GM12891 (cell line): ENCODE results near the gene CCDC12.

Experiments used
- DNase-seq: peaks from one replicate; pipeline ENCODE4 v3.0.0; 2011; ENCODE audit warnings: low spot score; ENCODE audit not compliant: insufficient read length
- FAIRE-seq: peaks from 2 replicates; lab custom pipeline; 2011; peaks lifted over from hg19 to GRCh38; lab: Jason Lieb, UNC
- PAX5 ChIP-seq: IDR thresholded peaks from 2 replicates; pipeline ENCODE4 v1.6.1; 2011; ENCODE audit warnings: low read length, moderate library complexity, mild to moderate bottlenecking; ENCODE audit not compliant: insufficient read depth, severe bottlenecking
- POLR2A ChIP-seq: IDR thresholded peaks from 2 replicates; pipeline ENCODE4 v1.6.1; 2011; ENCODE audit warnings: low read depth, low read length, control low read depth
- POLR2AphosphoS5 ChIP-seq: IDR thresholded peaks from 2 replicates; pipeline ENCODE4 v1.6.1; 2011; ENCODE audit warnings: low read depth, low read length, control low read depth
- POU2F2 ChIP-seq: IDR thresholded peaks from 2 replicates; pipeline ENCODE4 v1.6.1; 2011; ENCODE audit warnings: low read depth, mild to moderate bottlenecking, control low read depth, low read length, moderate library complexity
- SPI1 ChIP-seq: IDR thresholded peaks from 2 replicates; pipeline ENCODE4 v1.6.1; 2011; ENCODE audit warnings: low read depth, low read length, control low read depth
- TAF1 ChIP-seq: IDR thresholded peaks from 2 replicates; pipeline ENCODE4 v1.6.1; 2011; ENCODE audit warnings: low read depth, low read length, control low read depth

The CCDC12 gene

DNA sequence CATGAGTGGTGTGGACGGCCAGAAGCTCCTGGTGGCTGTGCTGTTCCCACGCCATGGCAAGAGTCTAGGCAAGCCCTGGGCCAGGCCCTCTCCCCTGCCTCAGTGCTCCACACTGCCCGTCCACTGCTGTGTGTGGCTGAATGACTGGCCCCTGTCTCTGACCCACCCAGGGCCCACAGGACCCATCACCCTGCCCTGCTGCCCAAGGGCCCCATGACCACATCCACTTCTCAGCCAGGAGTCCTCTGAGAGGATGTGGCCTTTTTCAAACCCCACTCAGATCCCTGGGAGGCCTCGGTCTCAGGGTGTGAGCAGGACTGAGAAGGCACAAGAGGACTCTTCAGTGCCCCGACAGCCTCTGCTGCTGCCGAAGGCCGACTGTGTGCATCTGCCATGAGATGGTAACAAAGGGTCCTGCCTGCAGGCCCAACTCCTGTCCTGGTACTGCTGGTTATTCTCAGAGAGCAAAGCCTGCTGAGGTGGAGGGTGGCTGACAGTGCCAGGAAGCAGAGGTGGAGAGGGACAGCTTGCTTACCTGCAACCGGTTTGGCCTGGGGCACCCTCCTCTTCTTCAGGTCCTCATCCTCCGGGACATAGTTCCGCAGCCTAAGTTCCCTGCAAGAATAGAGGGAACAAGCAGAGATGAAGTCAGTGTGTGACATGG is 51.5 kb downstream of the CCDC12 start:
- FAIRE-seq, result no peak

DNA sequence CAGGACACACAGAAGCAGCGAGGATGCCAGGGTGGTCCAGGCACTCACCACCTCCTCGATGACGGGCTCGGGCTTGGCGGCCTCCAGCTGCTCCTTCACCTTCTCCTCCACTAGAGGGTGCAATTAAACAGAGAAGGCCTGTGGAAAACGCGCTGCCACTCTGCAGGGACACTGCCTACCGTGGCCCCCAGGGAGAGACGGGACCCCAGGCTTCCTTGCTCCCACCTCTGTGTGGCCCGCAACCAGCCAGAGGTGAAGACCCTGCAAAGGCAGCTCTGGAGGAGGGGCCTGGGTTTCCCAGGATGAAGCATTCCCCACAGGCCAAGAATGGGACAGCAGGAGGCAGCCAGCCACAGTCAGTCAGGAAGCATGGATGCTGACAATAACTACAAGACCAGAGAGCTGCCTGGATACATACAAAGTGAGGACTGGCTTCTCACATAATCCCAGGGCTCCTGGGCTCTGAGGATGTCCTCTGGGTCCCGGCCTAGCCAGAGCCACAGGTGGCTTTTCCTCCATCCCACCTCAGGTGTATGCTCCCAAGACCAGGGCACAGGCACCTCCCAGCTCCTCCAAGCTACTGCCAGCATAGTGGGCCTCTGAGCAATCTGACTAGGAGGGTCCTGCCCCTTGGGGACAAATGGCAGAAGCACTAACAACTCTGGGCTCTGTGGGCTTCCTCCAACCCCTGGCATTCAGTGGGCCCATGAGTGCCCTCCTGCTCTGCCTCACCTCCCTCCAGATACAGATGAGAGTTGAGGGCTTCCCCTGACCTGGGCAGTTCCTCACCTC is 52.8 kb downstream of the CCDC12 start:
- no peak for TF ChIP-seq POLR2AphosphoS5
- no peak for TF ChIP-seq POLR2A
- no peak for TF ChIP-seq SPI1
- no peak for TF ChIP-seq POU2F2
- no peak for TF ChIP-seq TAF1
- TF ChIP-seq PAX5, result no peak
- FAIRE-seq (no peak), DNase-seq (no peak)

More for the DNA sequence above, 51.5 kb downstream of the CCDC12 start:
- no peak for DNase-seq
- TF ChIP-seq PAX5 (no peak), SPI1 (no peak), POLR2AphosphoS5 (no peak), POLR2A (no peak; the same call in 1 of the 2 replicates), POU2F2 (no peak), TAF1 (no peak)

GRCh38 chr3:46922871-46923558 is 53.5 kb downstream of the CCDC12 start:
- DNase-seq, result no peak
- TF ChIP-seq POLR2A, result no peak
- FAIRE-seq, result no peak

DNA sequence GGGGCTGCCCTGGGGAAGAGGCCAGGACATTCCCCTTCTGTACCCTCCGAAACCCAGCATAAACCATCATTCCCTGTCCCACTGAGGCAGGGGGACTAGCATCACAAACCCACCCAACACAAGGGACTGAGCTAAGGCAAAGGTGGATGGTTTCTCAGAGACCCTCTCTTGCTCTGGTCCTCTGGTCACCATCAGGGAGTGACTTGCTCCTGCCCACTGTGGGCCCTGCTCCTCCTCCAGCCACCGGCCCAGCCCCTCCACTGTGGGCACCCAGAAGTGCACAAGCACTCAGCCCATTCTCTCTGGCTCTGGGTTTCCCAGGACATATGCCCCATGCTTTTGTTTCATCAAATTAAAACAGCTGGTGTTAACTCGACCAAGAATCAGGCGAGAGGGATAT is 54.1 kb downstream of the CCDC12 start:
- no peak for TF ChIP-seq SPI1
- no peak for TF ChIP-seq POU2F2
- TF ChIP-seq PAX5, result no peak
- no peak for TF ChIP-seq POLR2AphosphoS5
- TF ChIP-seq TAF1, result no peak
- no peak for TF ChIP-seq POLR2A

DNA sequence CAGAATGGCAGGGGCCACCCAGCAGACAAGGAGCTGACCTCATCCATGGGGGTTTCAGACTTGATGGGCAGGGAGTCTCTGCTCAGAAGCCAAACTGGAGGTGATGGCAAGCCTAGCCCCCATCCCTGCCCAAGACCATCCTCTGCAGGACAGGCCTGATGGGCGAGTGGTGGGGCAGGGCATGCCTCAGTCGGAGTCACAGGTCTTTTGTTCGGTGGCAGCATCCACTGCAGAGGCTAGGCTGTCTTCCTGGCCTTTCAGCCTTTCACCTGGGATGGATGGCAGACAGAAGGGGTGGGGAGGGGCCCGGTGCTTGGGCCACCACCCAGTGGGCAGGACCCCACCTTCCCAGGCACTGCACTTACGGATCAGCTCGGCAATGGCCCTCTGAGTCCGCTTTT is 54.7 kb downstream of the CCDC12 start:
- FAIRE-seq, result no peak
- TF ChIP-seq POLR2A (no peak), PAX5 (no peak)
- DNase-seq, result no peak

More for the DNA sequence above, 54.1 kb downstream of the CCDC12 start:
- FAIRE-seq (no peak), DNase-seq (no peak)

GRCh38 chr3:46921041-46921440 is 55.5 kb downstream of the CCDC12 start:
- DNase-seq (no peak), FAIRE-seq (no peak)
- TF ChIP-seq POLR2AphosphoS5 (no peak), PAX5 (no peak), SPI1 (no peak), POU2F2 (no peak), TAF1 (no peak), POLR2A (no peak)

GRCh38 chr3:46918634-46919033 is 57.9 kb downstream of the CCDC12 start:
- DNase-seq, result no peak
- FAIRE-seq, result no peak
- TF ChIP-seq POU2F2 (no peak), POLR2AphosphoS5 (peak; percentile 50; the same call in 1 of the 2 replicates)

GRCh38 chr3:46918202-46918601 is 58.3 kb downstream of the CCDC12 start:
- DNase-seq, result no peak
- no peak for FAIRE-seq
- TF ChIP-seq TAF1 (no peak), POLR2A (no peak), POU2F2 (no peak), POLR2AphosphoS5 (no peak), SPI1 (no peak), PAX5 (no peak)

- no peak for DNase-seq
- no peak for FAIRE-seq
- no peak; the same call in 1 of the 2 replicates for TF ChIP-seq POLR2AphosphoS5
- TF ChIP-seq POLR2A, result peak; percentile 32; the same call in 1 of the 2 replicates
Measured at GRCh38 chr3:46917257-46917656, 59.3 kb downstream of the CCDC12 start.

DNA sequence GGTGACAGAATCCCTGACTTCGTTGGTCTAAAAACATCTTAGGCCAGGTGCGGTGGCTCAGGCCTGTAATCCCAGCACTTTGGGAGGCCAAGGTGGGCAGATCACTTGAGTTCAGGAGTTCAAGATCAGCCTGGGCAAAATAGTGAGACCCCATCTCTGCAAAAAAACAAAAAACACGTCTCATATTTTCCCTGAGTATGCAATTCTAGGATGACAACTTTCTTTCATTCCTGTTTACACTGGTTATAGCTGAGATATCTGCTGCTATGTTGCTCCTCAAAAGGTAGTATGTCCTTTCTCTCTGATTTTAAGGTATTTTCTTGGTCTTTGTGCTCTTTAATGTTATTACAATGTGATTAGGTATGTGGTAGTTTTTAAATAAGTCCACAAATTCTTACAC is 59.7 kb downstream of the CCDC12 start:
- no peak for FAIRE-seq
- TF ChIP-seq POLR2AphosphoS5 (no peak), POLR2A (no peak), POU2F2 (no peak), TAF1 (no peak), PAX5 (no peak), SPI1 (no peak)
- DNase-seq, result no peak
